GM12891 (cell line): ENCODE data around the gene PHF20.
A peak's percentile ranks its signal among the peaks of the same experiment; 100 is the strongest.
"Not testable (repeated sequence)": the region's sequence is repeated elsewhere in the genome, so short reads cannot be mapped to it uniquely, and the experiment has no call there.

Experiments used
- DNase-seq: peaks from one replicate; pipeline ENCODE4 v3.0.0; 2011; ENCODE audit warnings: low spot score; ENCODE audit not compliant: insufficient read length
- FAIRE-seq: peaks from 2 replicates; lab custom pipeline; 2011; peaks lifted over from hg19 to GRCh38; lab: Jason Lieb, UNC
- PAX5 ChIP-seq: IDR thresholded peaks from 2 replicates; pipeline ENCODE4 v1.6.1; 2011; ENCODE audit warnings: low read length, moderate library complexity, mild to moderate bottlenecking; ENCODE audit not compliant: insufficient read depth, severe bottlenecking
- POLR2A ChIP-seq: IDR thresholded peaks from 2 replicates; pipeline ENCODE4 v1.6.1; 2011; ENCODE audit warnings: low read depth, low read length, control low read depth
- POLR2AphosphoS5 ChIP-seq: IDR thresholded peaks from 2 replicates; pipeline ENCODE4 v1.6.1; 2011; ENCODE audit warnings: low read depth, low read length, control low read depth
- POU2F2 ChIP-seq: IDR thresholded peaks from 2 replicates; pipeline ENCODE4 v1.6.1; 2011; ENCODE audit warnings: low read depth, mild to moderate bottlenecking, control low read depth, low read length, moderate library complexity
- SPI1 ChIP-seq: IDR thresholded peaks from 2 replicates; pipeline ENCODE4 v1.6.1; 2011; ENCODE audit warnings: low read depth, low read length, control low read depth
- TAF1 ChIP-seq: IDR thresholded peaks from 2 replicates; pipeline ENCODE4 v1.6.1; 2011; ENCODE audit warnings: low read depth, low read length, control low read depth

Gene PHF20

DNA sequence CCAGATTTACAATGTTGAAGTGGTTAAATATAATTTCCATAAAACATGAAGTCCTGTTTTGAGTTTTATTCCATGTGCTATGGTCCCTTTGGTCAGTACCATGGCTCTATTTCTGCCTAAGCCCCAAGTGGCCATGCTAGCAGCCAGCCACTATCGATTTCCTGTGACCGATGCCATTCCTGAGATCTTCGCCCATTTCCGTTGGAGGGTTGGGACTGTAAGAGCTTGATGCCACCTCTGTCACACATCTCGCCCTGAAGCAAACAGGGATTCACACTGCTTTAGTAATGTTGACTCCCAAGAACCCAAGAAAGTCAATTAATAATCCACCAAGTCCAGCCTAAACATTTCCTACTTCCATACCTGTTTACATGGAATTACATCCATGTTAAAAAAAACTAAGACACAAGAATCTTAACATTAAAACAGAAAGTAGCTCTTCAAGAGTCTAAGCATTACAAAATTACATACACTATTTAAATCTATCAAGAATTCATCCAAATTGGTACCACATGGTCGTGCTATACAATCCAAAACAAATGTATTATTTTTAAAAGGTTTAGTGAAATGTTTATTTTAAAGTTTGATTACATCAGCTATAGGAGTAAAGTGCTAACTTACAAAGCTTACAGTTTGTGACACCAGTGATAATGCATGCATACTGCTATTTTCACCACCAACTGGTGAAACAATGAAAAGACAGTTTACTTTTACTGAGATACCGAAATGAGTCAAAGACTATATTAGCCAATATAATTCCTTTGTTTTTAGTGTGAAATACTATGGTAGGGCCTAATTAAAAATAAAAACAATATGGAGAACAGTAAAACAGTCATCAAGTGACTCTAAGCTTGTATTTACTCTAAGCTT is 32.3 kb upstream of the PHF20 start:
- FAIRE-seq (no peak), DNase-seq (no peak)
- TF ChIP-seq POLR2AphosphoS5 (no peak; the same call in 1 of the 2 replicates), PAX5 (no peak), SPI1 (no peak), TAF1 (no peak), POLR2A (peak; percentile 43; the same call in 1 of the 2 replicates)

DNA sequence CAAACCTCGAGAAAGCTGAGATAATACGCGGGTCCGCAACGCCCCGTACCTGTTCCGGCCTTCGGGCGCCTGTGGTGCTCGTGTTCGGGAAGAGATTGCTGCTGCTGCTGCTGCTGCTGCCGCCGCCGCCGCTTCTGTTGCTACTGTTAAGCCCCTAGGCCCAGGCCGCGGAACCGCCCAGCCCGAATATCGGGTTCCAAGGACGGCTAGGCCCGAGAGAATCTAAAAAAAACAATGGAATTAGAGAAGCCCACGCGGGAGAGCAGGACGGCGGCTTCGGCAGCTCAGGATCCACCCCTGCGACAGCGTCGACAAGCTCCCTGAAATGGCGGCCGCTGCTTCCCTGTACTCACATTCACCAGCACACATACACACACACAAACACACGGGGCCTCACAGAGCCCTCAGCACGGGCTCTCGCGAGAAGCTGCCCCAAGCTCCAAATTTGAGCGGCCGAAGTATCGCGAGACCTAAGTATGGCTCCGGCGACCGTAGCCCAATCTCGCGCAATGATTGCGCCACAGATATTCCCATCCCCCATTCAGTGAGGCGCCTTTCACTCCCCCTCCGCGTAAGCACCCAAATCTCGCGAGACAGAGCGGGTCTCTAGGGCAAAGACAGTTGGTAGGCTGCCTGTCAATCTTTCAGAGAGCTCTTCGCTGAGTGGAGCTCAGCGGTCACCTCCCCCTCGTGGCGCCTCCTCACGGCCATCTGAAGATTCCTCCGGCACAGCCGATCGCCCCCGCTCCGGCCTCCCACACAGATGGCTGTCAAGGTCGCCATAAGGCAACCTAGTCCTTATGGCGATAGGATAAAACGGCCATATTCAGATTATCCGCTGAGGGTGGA is 29.7 kb upstream of the PHF20 start, which contains the start of gene RBM39:
Gene RBM39, minus strand, starts transcription at position 369 of the 849 bp plus-strand sequence. CDS start 1,386 bp downstream, outside the sequence.
- FAIRE-seq (peak; percentile 95), DNase-seq (peak; percentile 68)
- TF ChIP-seq TAF1 (peak; percentile 97), SPI1 (no peak), POLR2A (peak; percentile 90), PAX5 (peak; percentile 17), POU2F2 (peak; percentile 78), POLR2AphosphoS5 (peak; percentile 95)

DNA sequence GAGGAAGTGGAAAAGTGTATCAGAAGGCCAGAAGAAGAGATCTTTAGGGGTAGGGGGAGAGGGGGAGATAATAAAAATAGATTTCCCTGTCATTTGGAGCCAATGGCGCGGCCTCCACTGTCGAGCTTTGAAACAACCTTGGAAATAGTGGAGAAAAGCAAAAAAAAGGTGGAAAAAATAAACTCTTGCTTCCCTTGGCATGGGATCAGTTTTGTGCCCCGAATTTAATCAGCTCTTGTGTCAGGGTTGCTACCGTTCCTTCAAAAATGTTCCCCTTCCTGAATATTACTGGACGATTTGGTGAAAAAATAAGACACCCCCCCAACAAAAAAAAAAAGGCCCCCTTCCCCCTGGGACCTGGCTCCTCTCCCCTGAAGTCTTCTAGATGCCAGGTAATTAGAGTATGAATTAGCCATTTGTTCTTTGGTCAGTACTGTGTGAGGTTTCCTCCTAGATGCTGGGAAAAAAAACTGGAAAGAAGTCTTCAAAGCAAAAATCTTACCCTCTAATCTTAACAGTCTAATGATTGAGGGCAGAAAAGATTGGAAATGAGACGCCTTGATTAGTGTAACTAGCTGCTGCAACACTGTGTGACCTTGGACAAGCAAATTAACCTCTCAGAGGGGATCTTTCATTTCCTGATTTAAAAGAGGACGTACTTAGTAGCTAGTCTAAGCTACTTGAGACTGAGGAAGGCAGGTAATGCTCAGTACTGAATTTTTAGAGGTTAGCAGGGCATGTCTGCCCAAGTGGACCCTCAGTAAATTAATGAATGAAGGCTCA is 28.9 kb upstream of the PHF20 start:
- FAIRE-seq, result peak; percentile 52
- peak; percentile 82 for TF ChIP-seq POLR2AphosphoS5
- no peak for TF ChIP-seq PAX5
- peak; percentile 70 for TF ChIP-seq SPI1
- TF ChIP-seq POLR2A, result peak; percentile 83
- no peak for TF ChIP-seq POU2F2
- peak; percentile 40; the same call in 1 of the 2 replicates for TF ChIP-seq TAF1

DNA sequence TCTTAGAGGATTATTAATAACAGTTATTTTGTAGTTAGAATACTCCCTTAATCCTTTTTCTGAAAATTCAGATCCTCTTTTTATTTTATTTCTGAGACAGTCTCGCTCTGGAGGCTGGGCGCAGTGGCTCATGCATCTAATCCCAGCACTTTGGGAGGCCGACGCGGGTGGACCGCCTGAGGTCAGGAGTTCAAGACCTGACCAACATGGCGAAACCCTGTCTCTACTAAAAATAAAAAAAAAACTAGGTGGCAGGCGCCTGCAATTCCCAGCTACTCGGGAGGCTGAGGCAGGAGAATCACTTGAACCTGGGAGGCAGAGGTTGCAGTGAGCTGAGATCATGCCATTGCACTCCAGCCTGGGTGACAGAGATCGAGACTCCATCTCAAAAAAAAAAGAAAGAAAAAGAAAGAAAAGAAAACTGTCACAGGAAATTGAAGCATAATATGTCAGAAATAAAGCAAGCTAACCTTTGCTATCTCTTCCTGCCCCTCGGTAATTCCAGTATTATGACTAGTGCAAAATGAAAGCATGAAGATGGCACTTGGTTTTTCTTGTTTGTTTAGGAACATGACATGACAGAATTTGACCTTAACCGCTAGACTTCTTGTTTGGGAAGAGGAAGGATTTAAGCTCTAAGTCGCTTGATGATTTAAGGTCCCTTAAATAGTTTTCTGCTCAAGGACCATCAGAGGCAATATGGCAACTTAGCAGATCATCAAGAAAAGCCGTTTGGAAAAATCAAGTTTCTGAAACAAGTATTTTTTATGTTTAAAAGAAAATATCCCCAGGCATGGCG is 27.9 kb upstream of the PHF20 start:
- no peak for FAIRE-seq
- no peak for DNase-seq
- no peak for TF ChIP-seq POLR2A
- TF ChIP-seq POLR2AphosphoS5, result no peak
- no peak for TF ChIP-seq PAX5
- TF ChIP-seq TAF1, result no peak
- TF ChIP-seq POU2F2, result no peak
- no peak for TF ChIP-seq SPI1

More for the DNA sequence above, 28.9 kb upstream of the PHF20 start:
- DNase-seq, result no peak

DNA sequence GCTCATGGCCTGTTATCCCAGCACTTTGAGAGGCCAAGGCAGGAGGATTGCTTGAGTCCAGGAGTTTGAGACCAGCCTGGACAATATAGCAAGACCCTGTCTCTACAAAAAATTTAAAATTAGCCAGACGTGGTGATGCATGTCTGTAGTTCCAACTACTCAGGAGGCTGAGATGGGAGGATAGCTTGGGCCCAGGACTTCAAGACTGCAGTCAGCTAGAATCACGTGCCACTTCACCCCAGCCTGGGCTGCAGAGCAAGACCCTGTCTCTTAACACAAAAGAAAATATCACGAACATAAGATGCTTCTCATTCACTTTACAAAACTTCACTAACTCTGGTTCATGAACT is 27.3 kb upstream of the PHF20 start:
- FAIRE-seq, DNase-seq: not testable (repeated sequence)

DNA sequence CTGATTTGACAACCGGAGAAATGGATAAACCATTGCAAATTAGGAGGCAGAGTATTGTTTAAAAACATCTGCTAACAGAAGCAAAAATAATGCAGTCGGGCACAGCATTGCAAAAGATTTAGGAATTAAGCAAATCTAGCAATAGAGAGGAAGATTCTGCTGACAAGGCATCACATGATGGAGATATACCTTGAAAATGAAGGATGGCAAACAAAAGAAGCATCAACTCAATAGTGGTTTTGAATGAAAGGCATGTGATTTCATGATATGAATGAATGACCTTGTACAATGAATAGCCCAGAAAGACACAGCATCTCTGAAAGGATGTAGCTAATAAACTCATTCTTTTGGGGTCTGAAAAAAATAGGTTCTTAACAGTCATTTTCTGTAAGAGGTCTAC is 21.2 kb upstream of the PHF20 start:
- FAIRE-seq (no peak), DNase-seq (no peak)
- no peak for TF ChIP-seq POU2F2
- no peak for TF ChIP-seq POLR2AphosphoS5
- TF ChIP-seq TAF1, result no peak
- no peak for TF ChIP-seq SPI1
- no peak for TF ChIP-seq PAX5
- no peak for TF ChIP-seq POLR2A

DNA sequence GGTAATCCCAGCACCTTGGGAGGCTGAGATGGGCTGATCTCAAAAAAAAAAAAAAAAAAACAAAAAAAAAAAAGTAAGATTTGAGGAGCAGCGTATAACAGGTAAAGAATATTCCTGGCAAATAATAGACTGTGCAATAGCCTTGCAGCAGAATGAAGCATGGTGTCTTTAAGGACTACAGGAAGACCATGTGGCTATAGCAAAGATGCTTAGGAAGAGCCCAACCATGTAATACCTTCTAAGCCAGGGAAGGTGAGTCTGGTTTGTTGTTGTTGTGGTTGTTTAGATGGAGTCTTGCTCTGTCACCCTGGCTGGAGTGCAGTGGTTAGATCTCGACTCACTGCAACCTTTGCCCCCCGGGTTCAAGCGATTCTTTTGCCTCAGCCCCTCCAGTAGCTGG is 15.4 kb upstream of the PHF20 start:
- FAIRE-seq (no peak), DNase-seq (no peak)
- TF ChIP-seq TAF1, result no peak

DNA sequence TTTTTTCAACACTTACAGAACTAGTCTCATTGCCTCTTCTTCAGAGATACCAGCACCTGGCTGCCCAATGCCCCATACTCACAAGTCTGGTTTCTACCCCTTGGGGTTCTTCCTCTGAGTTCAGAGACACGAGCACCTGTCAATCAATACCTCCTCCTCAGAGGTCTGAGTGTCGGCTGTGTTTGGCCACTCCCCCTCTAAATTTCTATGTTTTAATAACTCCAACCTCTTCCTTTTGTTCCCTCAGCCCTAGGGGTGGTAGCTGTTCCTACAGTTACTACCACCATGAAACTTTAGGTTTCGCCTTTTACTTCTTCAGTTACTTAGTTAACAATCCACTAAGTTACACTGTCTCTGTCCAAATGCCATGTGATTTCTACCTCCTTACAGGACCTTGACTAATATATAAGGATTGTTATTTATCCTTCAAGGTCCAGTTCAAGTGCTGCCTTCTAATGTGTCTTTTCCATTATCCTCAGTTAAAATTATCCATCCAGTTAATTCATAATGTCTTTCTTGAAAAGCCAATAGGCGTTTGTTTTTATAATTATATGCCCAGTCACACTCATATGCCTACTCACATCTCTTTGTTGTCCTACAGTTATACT is 14.6 kb upstream of the PHF20 start:
- no peak for DNase-seq
- no peak for TF ChIP-seq POLR2AphosphoS5
- no peak for TF ChIP-seq SPI1
- no peak for TF ChIP-seq POU2F2
- no peak for TF ChIP-seq PAX5
- TF ChIP-seq POLR2A, result no peak
- TF ChIP-seq TAF1, result no peak
- FAIRE-seq, result no peak

DNA sequence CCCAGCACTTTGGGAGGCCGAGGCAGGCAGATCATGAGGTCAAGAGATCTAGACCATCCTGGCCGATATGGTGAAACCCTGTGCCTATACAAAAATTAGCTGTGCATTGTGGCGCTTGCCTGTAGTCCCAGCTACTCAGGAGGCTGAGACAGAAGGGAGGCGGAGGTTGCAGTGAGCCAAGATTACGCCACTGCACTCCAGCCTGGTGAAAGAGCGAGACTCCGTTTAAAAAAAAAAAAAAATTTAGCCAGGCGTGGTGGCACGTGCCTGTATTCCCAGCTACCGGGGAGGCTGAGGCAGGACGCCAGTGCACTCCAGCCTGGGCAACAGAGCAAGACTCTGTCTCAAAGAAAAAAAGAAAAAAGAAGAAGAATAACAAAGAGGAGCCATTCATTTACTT is 10.3 kb upstream of the PHF20 start:
- not testable (repeated sequence) for DNase-seq, FAIRE-seq
